CD4-positive, alpha-beta T cell treated with Interleukin-6 at 100 ng/mL for 8 hours (primary cell): ENCODE measurements around the gene KCNN3.

Source experiments
- DNase-seq: peaks from one replicate; pipeline ENCODE4 v3.0.0-alpha.2; 2020; ENCODE audit warnings: mixed read lengths, low spot score

The KCNN3 gene

GRCh38 chr1:154879038-154879421 is 8.9 kb upstream of the KCNN3 start:
- no peak for DNase-seq

GRCh38 chr1:154878371-154879037 is 8.4 kb upstream of the KCNN3 start:
- DNase-seq: peak; percentile 62

GRCh38 chr1:154877370-154877974 is 7.4 kb upstream of the KCNN3 start:
- no peak for DNase-seq

GRCh38 chr1:154876842-154877369 is 6.8 kb upstream of the KCNN3 start:
- DNase-seq: no peak

- no peak for DNase-seq
These were observed 4.4 kb upstream of the KCNN3 start for GRCh38 chr1:154874465-154874864.

GRCh38 chr1:154873321-154873950 is 3.4 kb upstream of the KCNN3 start:
- DNase-seq: no peak

GRCh38 chr1:154871374-154871773 is 1.3 kb upstream of the KCNN3 start:
- no peak for DNase-seq

- DNase-seq: no peak
These were observed 653 bp upstream of the KCNN3 start for GRCh38 chr1:154870734-154871133.

- no peak for DNase-seq
These were observed 548 bp downstream of the KCNN3 start for GRCh38 chr1:154869351-154870114.

GRCh38 chr1:154867841-154868605 is 2.1 kb downstream of the KCNN3 start:
- no peak for DNase-seq

- DNase-seq: no peak
These were observed 2.8 kb downstream of the KCNN3 start for GRCh38 chr1:154867064-154867825.

- no peak for DNase-seq
These were observed 3.6 kb downstream of the KCNN3 start for GRCh38 chr1:154866257-154867063.

GRCh38 chr1:154865442-154866256 is 4.4 kb downstream of the KCNN3 start:
- no peak for DNase-seq

- DNase-seq: no peak
These were observed 5.7 kb downstream of the KCNN3 start for GRCh38 chr1:154864189-154864975.

GRCh38 chr1:154863315-154864174 is 6.5 kb downstream of the KCNN3 start:
- no peak for DNase-seq

- DNase-seq: no peak
These were observed 7.2 kb downstream of the KCNN3 start for GRCh38 chr1:154862907-154863306.

- DNase-seq: no peak
These were observed 8.4 kb downstream of the KCNN3 start for GRCh38 chr1:154861607-154862094.
